ENCODE results near the gene SCARF2.

DNA sequence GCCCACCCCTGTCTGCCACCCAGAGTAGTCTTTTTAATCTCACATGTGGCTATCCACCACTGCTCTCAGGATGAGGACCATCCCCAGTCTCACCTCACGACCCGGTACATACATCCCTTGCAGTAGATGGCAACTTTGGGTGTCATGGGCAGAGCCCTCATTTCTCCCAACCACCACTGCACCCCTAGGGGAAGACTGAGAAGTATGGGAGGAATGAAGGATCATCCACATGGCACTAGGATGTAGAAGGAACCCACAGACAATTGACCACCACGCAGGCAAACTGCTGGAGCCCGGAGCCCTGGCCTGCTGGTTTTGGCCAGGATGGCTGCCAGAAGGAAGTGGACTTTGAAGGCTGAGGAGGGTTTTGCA is 1.9 kb upstream of the SCARF2 start:
- TF ChIP-seq POLR2AphosphoS5 (IDR thresholded peaks at IDR 0.05; ENCODE audit: low read depth): no peak
- TF ChIP-seq, protein P1, sequence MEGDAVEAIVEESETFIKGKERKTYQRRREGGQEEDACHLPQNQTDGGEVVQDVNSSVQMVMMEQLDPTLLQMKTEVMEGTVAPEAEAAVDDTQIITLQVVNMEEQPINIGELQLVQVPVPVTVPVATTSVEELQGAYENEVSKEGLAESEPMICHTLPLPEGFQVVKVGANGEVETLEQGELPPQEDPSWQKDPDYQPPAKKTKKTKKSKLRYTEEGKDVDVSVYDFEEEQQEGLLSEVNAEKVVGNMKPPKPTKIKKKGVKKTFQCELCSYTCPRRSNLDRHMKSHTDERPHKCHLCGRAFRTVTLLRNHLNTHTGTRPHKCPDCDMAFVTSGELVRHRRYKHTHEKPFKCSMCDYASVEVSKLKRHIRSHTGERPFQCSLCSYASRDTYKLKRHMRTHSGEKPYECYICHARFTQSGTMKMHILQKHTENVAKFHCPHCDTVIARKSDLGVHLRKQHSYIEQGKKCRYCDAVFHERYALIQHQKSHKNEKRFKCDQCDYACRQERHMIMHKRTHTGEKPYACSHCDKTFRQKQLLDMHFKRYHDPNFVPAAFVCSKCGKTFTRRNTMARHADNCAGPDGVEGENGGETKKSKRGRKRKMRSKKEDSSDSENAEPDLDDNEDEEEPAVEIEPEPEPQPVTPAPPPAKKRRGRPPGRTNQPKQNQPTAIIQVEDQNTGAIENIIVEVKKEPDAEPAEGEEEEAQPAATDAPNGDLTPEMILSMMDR (IDR thresholded peaks at IDR 0.05; ENCODE audit: insufficient read depth, low read length): no peak
- TF ChIP-seq REST (IDR thresholded peaks at IDR 0.05; ENCODE audit: insufficient replicate concordance, low read depth): no peak
- TF ChIP-seq GABPA (IDR thresholded peaks at IDR 0.05; ENCODE audit: low read depth): no peak
- TF ChIP-seq SPI1 (IDR thresholded peaks at IDR 0.05; ENCODE audit: borderline replicate concordance, low read depth): no peak
